Subcutaneous abdominal adipose tissue (tissue), 5 donors: ENCODE measurements around the gene BCAS1.

ENCODE experiments used
- H3K27ac ChIP-seq: one replicate; pipeline ENCODE4 v1.7.0; 2013; ENCODE audit warnings: low read depth, mild to moderate bottlenecking, inconsistent platforms, low read length, moderate library complexity
- H3K27me3 ChIP-seq, 5 donors: one replicate each; pipeline ENCODE4 v1.7.0; 2013; ENCODE audit warnings: low read length in 5 of 5, inconsistent platforms in 1 of 5; ENCODE audit not compliant: control insufficient read depth in 5 of 5, insufficient read depth in 4 of 5
- H3K36me3 ChIP-seq, 5 donors: one replicate each; pipeline ENCODE4 v1.7.0; 2013; ENCODE audit warnings: low read length in 5 of 5; ENCODE audit not compliant: control insufficient read depth in 5 of 5, insufficient read depth in 5 of 5
- H3K4me1 ChIP-seq, 5 donors: one replicate each; pipeline ENCODE4 v1.7.0; 2013; ENCODE audit warnings: low read length in 5 of 5, mild to moderate bottlenecking in 3 of 5, moderate library complexity in 1 of 5; ENCODE audit not compliant: control insufficient read depth in 5 of 5, insufficient read depth in 5 of 5
- H3K4me3 ChIP-seq, 5 donors: one replicate each; pipeline ENCODE4 v1.7.0; 2013; ENCODE audit warnings: low read length in 5 of 5, low read depth in 1 of 5
- H3K9ac ChIP-seq, 5 donors: one replicate each; pipeline ENCODE4 v1.7.0; 2013; ENCODE audit warnings: low read length in 5 of 5, mild to moderate bottlenecking in 4 of 5, moderate library complexity in 3 of 5
- H3K9me3 ChIP-seq, 5 donors: one replicate each; pipeline ENCODE4 v1.7.0; 2013; ENCODE audit warnings: low read length in 5 of 5; ENCODE audit not compliant: control insufficient read depth in 5 of 5
- donor health status: healthy.
- donor health status: healthy.
- donor health status: healthy.
- donor health status: healthy.
- donor health status: healthy.

Gene BCAS1, protein sequence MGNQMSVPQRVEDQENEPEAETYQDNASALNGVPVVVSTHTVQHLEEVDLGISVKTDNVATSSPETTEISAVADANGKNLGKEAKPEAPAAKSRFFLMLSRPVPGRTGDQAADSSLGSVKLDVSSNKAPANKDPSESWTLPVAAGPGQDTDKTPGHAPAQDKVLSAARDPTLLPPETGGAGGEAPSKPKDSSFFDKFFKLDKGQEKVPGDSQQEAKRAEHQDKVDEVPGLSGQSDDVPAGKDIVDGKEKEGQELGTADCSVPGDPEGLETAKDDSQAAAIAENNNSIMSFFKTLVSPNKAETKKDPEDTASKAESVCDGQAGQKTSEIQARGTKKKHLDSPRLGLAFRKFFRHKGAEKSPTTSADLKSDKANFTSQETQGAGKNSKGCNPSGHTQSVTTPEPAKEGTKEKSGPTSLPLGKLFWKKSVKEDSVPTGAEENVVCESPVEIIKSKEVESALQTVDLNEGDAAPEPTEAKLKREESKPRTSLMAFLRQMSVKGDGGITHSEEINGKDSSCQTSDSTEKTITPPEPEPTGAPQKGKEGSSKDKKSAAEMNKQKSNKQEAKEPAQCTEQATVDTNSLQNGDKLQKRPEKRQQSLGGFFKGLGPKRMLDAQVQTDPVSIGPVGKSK

DNA sequence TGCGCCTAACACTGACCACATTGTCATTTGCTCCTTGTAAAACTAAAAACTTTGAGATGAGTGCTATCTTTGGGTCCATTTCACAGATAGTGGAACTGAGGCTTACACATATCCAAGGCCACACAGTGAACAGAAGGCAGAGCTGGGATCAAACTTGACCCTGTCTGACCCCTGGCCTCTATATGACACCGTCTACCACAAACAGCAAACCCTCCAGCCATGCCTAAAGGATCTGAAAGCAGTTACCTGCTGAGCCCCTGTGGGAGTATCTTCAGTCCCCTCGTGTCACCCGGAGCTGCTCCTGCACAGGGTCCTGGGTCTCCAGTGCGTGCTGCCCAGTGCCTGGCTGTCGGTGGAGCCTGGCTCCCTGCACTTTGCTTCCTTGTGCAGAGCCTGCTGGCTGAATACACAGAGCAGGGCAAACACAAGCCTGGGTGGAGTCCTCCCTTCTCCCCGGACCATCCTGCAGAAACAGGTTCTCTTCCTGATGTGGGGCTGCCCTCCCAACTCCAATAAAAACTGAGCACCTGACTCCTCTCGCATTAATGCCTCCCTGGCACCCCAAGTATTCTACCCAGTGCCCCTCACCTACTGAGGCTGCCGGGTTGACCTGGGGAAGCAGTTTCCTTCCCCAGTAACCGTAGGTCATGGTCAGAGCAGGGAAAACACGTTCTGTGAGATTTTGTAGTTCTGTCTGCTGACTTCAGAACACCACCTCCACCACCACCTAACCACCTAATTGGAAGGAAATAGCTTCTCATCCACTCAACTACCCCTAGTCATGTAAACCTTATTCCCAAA, at the start of gene BCAS1:
BCAS1 (minus strand) TSS at position 408 of the 801 bp plus-strand sequence. CDS start 11,876 bp downstream, outside the sequence.
- Histone ChIP-seq H3K27ac (no peak within 1 kb of the TSS), H3K4me3 (no peak within 1 kb of the TSS), H3K9ac (no peak within 1 kb of the TSS), H3K4me1 (peaks cover 0 to 3% (median 0%) of the 10 kb centered on the region in 5 donors), H3K36me3 (no peaks in the 10 kb centered on the region), H3K27me3 (no peaks in the 10 kb centered on the region), H3K9me3 (no peaks in the 10 kb centered on the region)

DNA sequence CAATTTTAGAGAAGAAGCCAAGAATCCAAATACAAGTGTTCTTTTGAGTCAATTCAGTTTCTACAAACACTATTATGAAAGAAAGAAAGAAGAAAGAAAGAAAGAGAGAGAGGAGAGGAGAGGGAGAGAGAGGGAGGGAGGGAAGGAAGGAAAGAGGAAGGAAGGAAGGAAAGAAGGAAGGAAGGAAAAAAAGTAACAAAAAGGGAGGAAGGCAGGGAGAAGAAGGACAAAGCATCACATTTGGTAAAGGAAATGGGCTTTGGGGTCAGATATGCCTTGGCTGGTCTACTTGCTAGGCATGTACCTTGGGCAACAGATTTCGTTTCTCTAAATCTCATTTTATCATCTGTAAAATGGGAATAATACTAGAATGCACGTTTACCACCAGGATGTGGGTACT, 49.4 kb upstream of the BCAS1 start:
- no peaks in the 10 kb centered on the region for H3K27me3 ChIP-seq
- H3K4me3 ChIP-seq, result no peak overlapping the region
- H3K4me1 ChIP-seq, result peaks cover 0 to 7% (median 0%) of the 10 kb centered on the region in 5 donors
- no peak overlapping the region for H3K9ac ChIP-seq
- no peaks in the 10 kb centered on the region for H3K9me3 ChIP-seq
- no peak overlapping the region for H3K27ac ChIP-seq
- no peaks in the 10 kb centered on the region for H3K36me3 ChIP-seq

DNA sequence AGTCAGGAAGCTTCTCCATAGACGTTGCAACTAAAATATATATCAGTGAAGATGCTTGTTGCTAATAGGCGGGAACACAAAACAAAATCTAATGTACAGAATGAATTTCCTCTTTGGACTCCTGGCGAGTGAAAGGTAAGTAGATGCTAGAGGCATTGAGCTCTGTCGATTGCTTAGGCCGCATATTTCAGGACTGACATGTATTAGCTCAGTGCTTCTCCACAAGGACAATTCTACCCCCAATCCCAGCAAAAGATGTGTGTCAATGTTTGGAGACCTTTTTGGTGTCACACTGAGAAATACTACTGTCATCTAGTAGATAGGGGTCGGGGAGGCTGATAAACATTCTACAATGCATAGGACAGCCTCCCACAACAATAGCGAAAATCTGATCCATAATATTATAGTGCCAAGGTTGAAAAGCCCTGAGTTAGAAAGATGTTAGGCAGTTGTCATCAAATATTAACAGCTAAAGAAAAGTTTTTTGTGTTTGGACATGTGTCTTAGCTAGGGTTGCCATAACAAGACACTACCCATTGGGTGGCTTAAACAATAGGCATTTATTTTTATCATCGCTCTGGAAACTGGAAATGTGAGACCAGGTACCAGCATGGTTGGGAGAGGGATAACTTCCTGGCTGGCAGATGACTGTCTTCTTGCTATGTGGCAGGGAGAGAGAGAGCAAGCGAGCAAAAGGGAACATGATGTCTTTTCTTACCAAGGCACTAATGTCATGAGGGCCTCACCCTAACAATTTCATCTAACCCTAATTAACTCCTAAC, 48.0 kb upstream of the BCAS1 start:
- Histone ChIP-seq H3K27ac (no peak overlapping the region), H3K9ac (no peak overlapping the region)

DNA sequence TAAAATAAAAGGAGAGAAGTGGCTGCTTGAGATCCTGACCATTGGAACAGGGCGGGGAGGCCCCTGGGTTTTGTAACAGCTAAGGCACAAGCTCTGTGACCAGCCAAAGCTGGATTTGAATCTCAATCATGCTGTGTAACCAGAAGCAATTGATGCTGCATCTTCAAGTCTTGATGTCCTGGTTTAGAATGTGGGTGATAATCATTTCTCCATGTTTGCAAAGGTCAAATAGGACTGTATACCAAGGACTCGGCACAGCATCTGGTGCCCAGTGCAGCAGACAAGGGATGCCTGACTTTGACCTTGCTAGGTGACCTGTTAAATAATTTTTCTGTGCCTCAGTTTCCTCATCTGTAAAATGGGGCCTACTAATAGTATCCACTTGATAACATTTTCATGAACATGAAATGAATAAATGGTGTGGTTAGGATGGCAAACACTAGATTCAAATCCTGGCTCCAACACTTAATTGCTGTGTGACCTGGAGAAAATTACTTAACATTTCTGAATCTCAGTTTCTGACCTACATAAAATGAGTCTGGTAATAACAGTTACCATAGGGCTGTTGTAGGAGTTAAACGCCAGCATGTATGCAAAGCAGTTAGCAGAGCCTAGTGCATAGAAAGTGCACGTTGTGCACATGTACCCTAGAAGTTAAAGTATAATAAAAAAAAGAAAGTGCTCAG, 46.3 kb upstream of the BCAS1 start:
- no peak overlapping the region for H3K27ac ChIP-seq
- no peak overlapping the region for H3K4me3 ChIP-seq
- H3K36me3 ChIP-seq, result no peaks in the 10 kb centered on the region
- H3K9ac ChIP-seq, result no peak overlapping the region
- no peaks in the 10 kb centered on the region for H3K27me3 ChIP-seq
- H3K4me1 ChIP-seq, result peaks cover 0 to 12% (median 0%) of the 10 kb centered on the region in 5 donors
- no peaks in the 10 kb centered on the region for H3K9me3 ChIP-seq

More for the DNA sequence above, 48.0 kb upstream of the BCAS1 start:
- H3K4me3 ChIP-seq, result no peak overlapping the region
- no peaks in the 10 kb centered on the region for H3K27me3 ChIP-seq
- peaks cover 0 to 7% (median 0%) of the 10 kb centered on the region in 5 donors for H3K4me1 ChIP-seq
- no peaks in the 10 kb centered on the region for H3K9me3 ChIP-seq
- H3K36me3 ChIP-seq, result no peaks in the 10 kb centered on the region

DNA sequence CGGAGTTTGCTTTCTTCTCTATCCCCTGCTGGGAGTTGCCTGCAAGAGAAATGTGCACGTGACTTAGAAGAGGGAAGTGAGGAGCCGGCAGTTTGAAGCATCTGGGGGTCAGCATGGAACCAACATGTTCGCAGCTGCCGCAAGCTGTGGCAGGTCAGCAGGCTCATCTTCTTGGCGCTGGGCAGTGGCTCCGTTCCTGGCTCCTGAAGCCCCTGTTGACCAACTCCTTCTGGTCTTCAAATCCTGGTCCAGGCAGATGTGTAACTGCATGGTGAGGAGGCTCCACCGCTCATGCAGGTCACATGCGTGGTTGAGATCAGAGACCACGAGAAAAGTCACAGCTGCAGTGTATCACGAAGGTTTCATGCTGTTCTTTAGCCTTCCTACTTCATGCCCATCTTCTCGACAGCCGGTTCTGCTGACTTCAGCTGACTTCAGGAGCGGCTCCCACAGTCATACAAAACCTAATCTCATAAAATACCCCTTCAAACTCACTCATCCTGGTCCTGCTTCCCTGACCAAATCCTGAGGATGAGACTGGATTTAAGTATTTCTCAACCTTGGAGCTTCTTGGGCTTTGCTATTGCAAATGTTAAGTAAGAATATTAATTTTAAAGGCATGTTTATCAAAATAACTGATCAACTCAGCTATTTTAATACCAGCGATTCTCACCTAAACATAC, 44.9 kb upstream of the BCAS1 start:
- Histone ChIP-seq H3K4me3 (no peak overlapping the region), H3K9me3 (no peaks in the 10 kb centered on the region), H3K36me3 (no peaks in the 10 kb centered on the region), H3K27ac (no peak overlapping the region), H3K9ac (no peak overlapping the region), H3K27me3 (no peaks in the 10 kb centered on the region), H3K4me1 (peaks cover 0 to 12% (median 0%) of the 10 kb centered on the region in 5 donors)

- Histone ChIP-seq H3K4me3 (no peak overlapping the region), H3K27ac (no peak overlapping the region), H3K4me1 (peaks cover 0 to 12% (median 0%) of the 10 kb centered on the region in 5 donors), H3K36me3 (no peaks in the 10 kb centered on the region), H3K9ac (no peak overlapping the region), H3K9me3 (no peaks in the 10 kb centered on the region), H3K27me3 (no peaks in the 10 kb centered on the region)
These were observed 43.7 kb upstream of the BCAS1 start for GRCh38 chr20:54114109-54114508.

DNA sequence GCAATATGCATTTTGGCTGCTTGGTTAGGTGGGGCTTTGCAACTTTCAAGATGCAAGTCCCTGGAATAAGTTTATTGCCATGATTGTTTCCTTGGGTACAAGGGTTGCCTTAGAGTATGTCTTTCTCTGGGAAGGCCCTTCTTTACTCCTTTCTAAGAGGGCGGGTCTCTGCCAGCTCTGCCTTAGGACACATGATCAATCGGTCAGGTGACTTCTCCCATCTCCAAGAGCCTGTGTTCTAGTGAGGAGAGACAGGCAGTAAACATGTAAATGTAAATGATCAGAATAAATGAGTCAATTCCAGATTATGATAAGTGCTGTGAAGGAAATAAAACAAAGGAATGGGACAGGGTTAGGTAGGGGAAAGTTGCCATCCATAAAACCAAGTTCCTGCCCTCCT, 43.2 kb upstream of the BCAS1 start:
- H3K27me3 ChIP-seq, result no peaks in the 10 kb centered on the region
- no peaks in the 10 kb centered on the region for H3K9me3 ChIP-seq
- no peak overlapping the region for H3K4me3 ChIP-seq
- H3K36me3 ChIP-seq, result no peaks in the 10 kb centered on the region
- H3K9ac ChIP-seq, result no peak overlapping the region
- H3K27ac ChIP-seq, result no peak overlapping the region
- H3K4me1 ChIP-seq, result peaks cover 0 to 12% (median 0%) of the 10 kb centered on the region in 5 donors

DNA sequence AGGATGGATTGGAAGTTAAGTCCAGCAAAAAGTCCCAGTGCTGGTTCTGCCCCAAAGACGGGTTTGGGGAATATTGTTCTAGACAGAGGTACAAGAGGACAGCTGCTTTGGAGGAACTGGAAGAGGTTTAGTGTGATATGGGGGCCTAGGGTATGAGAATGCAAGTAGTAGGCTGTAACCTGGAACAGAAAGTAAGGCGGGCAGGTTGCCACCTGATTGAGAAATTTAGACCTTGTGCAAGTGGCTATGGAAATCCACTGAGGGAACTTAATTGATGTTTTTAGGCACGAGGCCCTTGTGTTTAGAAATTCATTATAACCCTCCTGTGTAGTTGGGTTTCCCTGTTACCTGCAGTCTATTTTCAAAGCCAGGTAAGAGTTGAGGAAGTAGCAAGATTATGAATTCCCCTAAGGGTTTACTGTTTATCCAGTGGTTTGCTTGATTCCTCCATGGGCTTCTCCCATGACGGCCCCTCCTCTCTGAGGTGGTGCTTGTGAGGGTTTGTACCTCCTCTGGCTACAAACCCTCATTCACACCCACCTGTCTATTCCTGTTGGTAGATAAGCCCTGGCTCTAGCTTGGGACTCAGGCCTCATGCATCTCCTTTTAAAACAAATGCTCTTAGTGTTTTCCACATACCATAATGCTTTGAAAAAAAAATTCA, 42.0 kb upstream of the BCAS1 start:
- peaks cover 0 to 12% (median 4%) of the 10 kb centered on the region in 5 donors for H3K4me1 ChIP-seq
- no peak overlapping the region for H3K9ac ChIP-seq
- no peaks in the 10 kb centered on the region for H3K27me3 ChIP-seq
- no peak overlapping the region for H3K27ac ChIP-seq
- no peak overlapping the region for H3K4me3 ChIP-seq
- no peaks in the 10 kb centered on the region for H3K36me3 ChIP-seq
- no peaks in the 10 kb centered on the region for H3K9me3 ChIP-seq
